NCI-H510A treated with DMSO at 0.1 percent for 48 hours (cell line): ENCODE measurements around the gene CHI3L1.

ENCODE experiments used
- DNase-seq: peaks from one replicate; lab custom pipeline; 2025; lab: John Stamatoyannopoulos, UW

CHI3L1 gene

GRCh38 chr1:203151362-203152157 lies 34.9 kb downstream of the CHI3L1 start:
- DNase-seq = no peak

GRCh38 chr1:203150511-203151297 lies 35.8 kb downstream of the CHI3L1 start:
- DNase-seq = no peak

DNA sequence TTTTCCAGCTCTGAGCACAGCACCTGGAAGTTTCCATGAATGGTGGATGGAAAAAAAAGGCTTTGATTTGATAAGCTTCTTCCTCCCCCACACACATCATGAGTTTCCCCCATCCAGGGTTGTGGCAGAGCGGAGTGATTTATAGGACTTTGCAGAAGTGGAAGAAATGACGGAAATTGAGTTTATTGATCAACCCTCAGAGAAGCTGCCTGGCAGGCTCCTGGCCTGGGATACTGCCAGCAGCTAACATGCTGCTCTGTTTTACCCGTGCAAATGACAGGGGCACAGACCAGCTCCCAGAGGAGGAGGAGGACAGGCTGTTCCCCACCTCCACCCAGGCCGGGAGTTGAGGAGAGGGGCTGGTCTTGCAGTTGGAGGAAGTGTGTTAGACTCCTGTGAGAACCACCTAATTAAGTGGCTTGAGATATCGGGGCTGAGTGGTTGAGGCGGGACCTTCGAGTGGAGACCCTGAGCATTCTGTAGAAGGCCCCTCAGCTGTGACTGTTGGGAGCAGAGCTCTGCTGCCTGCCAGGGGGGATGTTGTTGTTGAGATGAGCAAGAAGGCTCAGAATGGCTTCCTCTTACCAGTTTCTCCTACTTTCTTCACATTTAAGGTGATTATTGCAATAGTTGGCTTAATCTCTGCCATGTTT lies 37.2 kb downstream of the CHI3L1 start:
- no peak for DNase-seq

- DNase-seq = no peak
These were observed 37.9 kb downstream of the CHI3L1 start for GRCh38 chr1:203148579-203148978.

DNA sequence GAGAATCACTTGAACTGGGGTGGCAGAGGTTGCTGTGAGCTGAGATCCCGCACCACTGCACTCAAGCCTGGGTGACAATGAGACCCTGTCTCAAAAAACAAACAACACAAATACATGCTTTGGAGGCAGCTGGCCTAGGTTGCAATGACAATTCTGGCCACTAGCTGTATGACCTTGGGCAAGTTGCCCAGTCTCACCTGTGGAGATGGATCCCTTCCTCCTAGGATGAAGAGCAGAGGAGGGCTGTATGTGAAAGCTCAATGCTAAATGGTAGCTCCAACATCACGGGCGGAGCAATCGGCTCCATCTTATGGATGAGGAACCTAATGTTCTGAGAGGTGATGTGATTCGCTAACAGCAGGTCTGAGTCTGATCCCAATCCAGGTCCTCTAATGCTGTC lies 38.4 kb downstream of the CHI3L1 start:
- peak; percentile 39 for DNase-seq

DNA sequence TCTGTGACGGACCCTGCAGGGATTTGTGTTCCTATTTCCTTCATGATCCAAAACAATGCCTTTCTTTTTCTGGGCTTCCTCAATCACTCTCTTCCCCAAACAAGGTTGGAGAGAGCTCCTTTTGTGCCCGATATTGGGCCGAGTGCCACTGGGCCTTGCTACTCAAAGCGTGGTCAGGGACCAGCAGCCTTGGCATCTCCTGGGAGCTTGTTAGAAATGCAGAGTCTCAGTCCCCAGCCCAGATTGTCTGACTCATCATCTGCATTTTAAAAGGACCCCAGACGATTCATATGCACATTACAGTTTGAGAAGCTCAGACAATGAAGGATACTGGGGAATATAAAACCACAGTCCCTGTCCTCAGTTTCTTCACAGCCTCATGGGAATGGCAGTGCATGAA lies 39.1 kb downstream of the CHI3L1 start:
- no peak for DNase-seq

DNA sequence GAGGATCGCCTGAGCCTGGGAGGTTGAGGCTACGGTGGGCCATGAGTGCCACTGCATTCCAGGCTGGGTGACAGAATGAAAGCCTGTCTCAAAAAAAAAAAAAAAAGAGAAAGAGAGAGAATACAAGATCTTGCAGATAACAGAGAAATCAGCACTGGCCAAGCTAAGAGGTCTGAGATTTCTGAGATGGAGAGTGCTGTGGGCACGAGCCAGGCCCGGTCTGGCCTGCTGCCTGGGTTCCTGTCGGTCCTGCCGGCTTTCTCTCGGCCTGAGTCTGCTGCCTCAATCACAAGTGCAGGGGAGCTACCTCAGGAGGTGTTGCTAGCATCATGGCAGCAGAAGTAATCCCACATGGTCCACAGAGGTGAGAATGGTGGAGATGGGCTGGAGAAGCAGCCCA lies 40.0 kb downstream of the CHI3L1 start:
- no peak for DNase-seq

GRCh38 chr1:203146042-203146369 lies 40.5 kb downstream of the CHI3L1 start:
- no peak for DNase-seq

DNA sequence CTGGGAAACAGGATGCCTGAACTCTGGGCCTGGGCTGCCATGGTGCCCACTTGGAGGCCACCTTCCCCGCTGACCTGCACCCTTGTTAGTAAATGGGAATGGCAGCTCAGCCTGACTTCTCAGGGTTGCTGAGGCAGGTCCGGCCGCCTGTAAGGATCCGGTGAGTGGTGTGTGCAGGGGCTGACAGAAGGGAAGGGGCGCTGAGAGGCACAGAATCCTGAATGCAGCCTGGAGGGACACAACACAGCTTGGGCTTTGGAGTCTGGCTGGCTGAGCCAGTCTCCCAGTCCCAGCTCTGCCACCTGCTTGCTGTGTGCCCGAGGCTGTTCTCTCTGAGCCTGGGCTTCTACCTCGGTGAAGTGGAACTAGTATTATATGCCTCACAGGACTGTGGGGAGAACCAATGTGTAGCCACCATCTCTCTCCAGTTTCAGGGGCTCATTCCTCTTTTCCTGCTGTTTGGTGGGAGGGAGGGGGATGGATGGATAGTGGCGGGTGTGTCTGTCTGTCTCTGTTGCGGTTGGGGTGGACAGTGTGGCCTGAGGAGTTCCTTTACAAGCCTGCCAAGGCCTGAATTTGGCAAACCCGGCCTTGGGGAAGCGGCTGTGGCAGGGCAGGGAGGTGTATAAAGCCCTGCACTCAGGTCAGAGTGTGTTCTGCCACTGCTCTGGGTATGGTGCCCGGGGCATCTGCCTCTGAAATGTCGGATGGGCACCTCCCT lies 41.0 kb downstream of the CHI3L1 start:
- no peak for DNase-seq

GRCh38 chr1:203144661-203145060 lies 41.8 kb downstream of the CHI3L1 start:
- no peak for DNase-seq

DNA sequence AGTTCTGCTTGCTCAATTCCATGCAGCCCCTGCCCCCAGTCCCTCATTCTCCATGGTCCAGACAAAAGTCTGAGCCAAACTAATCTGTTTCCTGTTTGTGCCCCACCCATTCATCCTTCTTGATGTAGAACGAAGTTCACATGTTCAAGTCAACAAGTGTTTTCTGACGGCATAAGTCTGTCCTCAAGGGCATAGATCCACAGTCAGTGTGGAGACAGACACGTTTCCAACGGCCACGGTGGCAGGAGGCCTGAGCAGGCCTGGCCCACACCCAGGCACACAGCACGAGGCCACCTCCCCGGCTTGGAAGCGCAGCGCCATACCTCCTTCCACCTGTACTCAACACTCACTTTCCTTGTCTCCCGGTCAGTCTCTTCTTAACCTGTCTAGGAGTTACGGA lies 42.9 kb downstream of the CHI3L1 start:
- no peak for DNase-seq

DNA sequence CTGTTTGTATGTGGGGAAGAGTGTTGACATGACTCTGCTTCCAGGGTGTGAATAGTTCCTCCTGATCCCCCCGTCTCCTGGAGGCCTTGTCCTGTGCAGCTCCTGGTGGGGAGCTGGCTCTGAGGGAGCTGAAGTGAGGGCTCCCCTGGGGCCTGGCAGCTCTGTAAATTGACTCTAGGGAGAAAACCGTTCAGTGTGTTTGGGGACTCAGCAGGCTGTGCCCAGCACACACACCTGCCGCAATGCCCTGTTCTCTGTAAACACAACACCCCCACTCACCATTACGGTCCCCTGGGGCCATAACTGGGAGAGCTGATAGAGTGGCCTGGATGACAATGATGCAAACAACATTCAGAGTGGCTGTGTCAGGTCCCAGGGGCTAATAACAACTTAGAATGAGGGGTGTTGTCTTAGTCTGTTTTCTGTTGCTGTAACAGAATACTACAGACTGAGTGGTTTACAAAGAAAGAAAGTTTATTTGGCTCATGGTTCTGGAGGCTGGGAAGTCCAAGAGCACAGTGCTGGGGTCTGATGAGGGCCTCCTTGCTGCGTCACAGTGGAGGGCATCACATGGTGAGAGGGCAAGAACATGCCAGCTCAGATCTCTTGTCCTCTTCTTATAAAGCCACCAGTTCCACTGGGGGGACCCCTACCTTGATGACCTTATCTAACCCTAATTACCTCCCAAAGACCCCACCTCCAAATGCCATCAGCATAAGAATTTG lies 43.7 kb downstream of the CHI3L1 start:
- DNase-seq = peak; percentile 35

DNA sequence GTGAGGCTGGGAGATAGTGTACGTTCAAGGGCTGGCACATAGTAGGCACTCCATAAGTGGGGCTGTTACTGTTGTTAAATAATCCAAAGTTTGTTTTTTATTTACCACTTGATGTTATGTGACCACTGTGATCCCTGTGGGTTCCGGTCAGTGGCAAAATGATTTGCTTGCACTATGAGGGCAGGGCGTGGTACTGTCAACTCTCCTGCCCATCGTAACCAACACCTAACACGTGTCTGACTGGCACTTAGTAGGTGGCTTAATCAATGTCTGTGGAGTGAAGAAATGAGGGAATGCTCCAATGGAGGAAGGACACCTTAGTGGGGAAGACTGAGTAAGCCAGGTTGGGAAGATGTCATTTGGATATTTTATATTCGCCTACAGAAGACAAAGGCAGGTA lies 44.4 kb downstream of the CHI3L1 start:
- no peak for DNase-seq

- DNase-seq = no peak
These were observed 45.6 kb downstream of the CHI3L1 start for GRCh38 chr1:203140743-203141520.

GRCh38 chr1:203139976-203140475 lies 46.5 kb downstream of the CHI3L1 start:
- DNase-seq = no peak

GRCh38 chr1:203138066-203138465 lies 48.4 kb downstream of the CHI3L1 start:
- DNase-seq = no peak

DNA sequence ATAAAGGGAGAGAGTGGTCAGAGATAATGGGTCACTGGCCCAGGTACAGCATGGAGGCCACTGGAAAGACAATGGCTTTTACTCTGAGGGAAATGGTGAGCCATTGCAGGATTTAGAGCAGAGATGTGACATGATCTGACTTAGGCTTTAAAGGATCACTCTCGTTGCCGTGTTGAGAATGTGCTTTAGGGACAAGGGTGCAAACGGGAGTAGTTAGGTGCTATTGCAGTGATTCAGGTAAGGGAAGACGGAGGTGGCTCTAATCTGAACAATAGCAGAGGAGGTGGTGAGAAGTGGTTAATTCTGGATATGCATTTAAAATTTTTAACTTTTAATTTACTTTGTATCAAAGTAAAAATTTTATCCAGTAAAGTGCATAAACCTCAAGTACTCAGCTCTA lies 49.2 kb downstream of the CHI3L1 start:
- DNase-seq = no peak

DNA sequence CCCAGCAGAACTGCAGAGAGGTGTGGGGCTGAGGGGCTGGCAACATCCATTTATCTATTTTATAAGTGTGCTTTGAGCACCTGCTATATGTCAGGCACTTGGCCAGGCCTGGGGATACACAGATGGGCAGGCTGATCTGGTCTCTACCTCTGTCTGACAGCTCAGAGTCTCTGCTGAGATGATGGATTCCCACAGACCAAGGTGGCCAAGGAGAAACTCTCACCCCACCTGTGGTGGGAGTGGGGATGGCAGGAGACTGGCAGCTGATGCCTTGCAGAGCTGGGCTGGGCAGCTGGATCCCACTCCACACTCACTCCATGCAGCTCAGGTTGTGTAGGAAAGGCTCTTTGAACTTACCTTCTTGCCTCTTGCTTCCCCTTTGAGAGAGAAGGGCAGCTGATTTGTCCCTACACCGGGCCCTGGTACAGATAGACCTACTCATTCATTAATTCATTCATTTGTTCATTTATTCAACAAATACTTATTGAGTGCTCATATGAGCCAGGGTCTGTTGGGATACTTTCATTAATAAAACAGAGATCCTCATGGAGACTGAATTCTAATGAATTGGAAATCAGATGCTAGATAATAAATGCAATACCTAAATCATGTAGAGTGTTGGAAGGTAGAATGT lies 50.0 kb downstream of the CHI3L1 start:
- DNase-seq = no peak

DNA sequence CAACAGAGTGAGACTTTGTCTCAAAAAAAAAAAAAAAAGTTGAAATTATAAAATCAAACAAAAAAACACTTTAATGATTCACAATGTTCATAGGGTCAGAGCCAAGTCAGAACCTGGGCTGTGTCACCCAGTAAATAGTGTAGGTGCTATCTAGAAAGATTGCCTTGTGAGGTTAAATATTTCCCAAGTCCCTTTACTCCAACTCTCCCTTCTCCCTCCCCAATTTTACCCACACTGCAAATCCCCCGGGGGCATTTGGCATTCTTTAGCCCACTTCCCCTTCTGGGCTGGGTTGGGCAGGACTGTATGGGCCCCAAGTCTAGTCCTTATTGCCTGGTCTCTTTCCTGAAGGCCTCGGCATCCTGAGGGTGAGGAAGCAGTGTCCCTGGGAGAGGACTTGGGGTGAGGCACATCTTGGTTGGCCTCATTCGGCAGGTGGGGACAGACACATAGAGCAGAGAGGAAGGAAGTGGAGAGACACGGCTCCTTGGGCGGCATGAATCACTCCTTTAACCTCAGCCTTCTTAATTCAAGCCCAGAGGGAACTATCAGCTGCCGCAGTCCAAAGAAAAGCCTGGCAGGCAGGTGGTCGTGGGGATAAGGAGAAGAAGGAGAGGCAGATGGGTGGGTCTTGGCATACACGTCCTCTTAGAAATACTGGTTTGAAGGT lies 50.7 kb downstream of the CHI3L1 start:
- DNase-seq = no peak
